Loucy (cell line): Measurements from ENCODE around the gene TBCD.

ENCODE experiments used
- H2AFZ ChIP-seq: fragments of 200-600 bp; sonication (generic); 2 replicates; pipeline ENCODE4 v1.6.0; 2016; ENCODE audit warnings: antibody characterized with exemption, mild to moderate bottlenecking, low read length, moderate library complexity
- H3F3A ChIP-seq: fragments of 200-600 bp; 2 replicates; pipeline ENCODE4 v1.6.0; 2016; ENCODE audit warnings: antibody characterized with exemption, low read depth, mild to moderate bottlenecking
- H3K27me3 ChIP-seq: fragments of 200-600 bp; sonication (generic); 2 replicates; pipeline ENCODE4 v1.6.1; 2014; ENCODE audit warnings: low read length, mild to moderate bottlenecking; ENCODE audit not compliant: insufficient read depth, poor library complexity, severe bottlenecking
- H3K36me3 ChIP-seq: fragments of 200-600 bp; sonication (generic); 2 replicates; pipeline ENCODE4 v1.6.1; 2016; ENCODE audit warnings: low read length; ENCODE audit not compliant: insufficient read depth
- H3K4me1 ChIP-seq: fragments of 200-600 bp; sonication (generic); 2 replicates; pipeline ENCODE4 v1.5.1; 2014; ENCODE audit warnings: low read length, mild to moderate bottlenecking; ENCODE audit not compliant: insufficient read depth, poor library complexity, severe bottlenecking
- H3K4me2 ChIP-seq: fragments of 200-600 bp; sonication (generic); 2 replicates; pipeline ENCODE4 v1.6.0; 2014; ENCODE audit warnings: antibody characterized with exemption, low read length, low read depth, mild to moderate bottlenecking; ENCODE audit not compliant: poor library complexity, severe bottlenecking
- H3K4me3 ChIP-seq: fragments of 200-600 bp; sonication (generic); 2 replicates; pipeline ENCODE4 v1.5.1; 2014; ENCODE audit warnings: low read length, mild to moderate bottlenecking, mixed read lengths; ENCODE audit not compliant: poor library complexity, severe bottlenecking
- H3K79me2 ChIP-seq: fragments of 200-600 bp; sonication (generic); 2 replicates; pipeline ENCODE4 v1.6.1; 2014; ENCODE audit warnings: low read length; ENCODE audit not compliant: insufficient read depth
- H3K9ac ChIP-seq: fragments of 200-600 bp; sonication (generic); 2 replicates; pipeline ENCODE4 v1.6.0; 2014; ENCODE audit warnings: mild to moderate bottlenecking, low read depth, low read length, moderate library complexity; ENCODE audit not compliant: poor library complexity, severe bottlenecking
- H3K9me2 ChIP-seq: fragments of 200-600 bp; sonication (generic); replicated peaks from 2 replicates; pipeline ENCODE4 v1.6.1; 2016; ENCODE audit warnings: low read depth, low read length, mixed read lengths
- H3K9me3 ChIP-seq: fragments of 200-600 bp; sonication (generic); 2 replicates; pipeline ENCODE4 v1.6.1; 2014; ENCODE audit warnings: mild to moderate bottlenecking, antibody characterized with exemption, low read length, low read depth; ENCODE audit not compliant: insufficient read depth
- H4K20me1 ChIP-seq: fragments of 200-600 bp; sonication (generic); 2 replicates; pipeline ENCODE4 v1.6.0; 2014; ENCODE audit warnings: antibody characterized with exemption, low read length, mild to moderate bottlenecking; ENCODE audit not compliant: insufficient read depth, poor library complexity, severe bottlenecking
- EZH2phosphoT487 ChIP-seq: fragments of 200-600 bp; IDR thresholded peaks from 2 replicates; pipeline ENCODE4 v1.6.1; 2018; ENCODE audit warnings: antibody characterized with exemption, mild to moderate bottlenecking, moderate library complexity, borderline replicate concordance
- TF ChIP-seq, protein P1 (sequence below): fragments of 200-600 bp; sonication (generic); conservative IDR thresholded peaks from 2 replicates; pipeline ENCODE4 v1.5.1; 2014; ENCODE audit warnings: mild to moderate bottlenecking, antibody characterized with exemption, low read length

Gene TBCD

DNA sequence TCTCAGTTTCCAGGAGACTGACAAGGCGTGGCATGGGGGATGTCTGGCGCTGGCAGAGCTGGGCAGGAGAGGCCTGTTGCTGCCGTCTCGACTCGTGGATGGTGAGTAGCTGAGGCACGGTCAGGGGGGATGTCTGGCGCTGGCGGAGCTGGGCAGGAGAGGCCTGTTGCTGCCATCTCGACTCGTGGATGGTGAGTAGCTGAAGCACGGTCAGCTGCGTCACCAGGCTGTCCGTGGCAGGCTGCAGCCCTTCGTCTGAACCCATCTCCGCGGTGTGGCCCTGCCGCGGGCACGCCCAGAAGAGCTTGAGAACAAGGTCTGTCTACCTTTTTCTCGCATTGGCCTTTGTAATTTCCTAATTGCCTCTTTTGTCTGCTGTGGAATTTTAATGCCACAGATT, 63.0 kb downstream of the TBCD start:
- H3K9me3 ChIP-seq: peaks cover 6% of the 10 kb centered on the region; the same call in 1 of the 2 replicates
- H4K20me1 ChIP-seq: no peaks in the 10 kb centered on the region
- H3K27me3 ChIP-seq: no peaks in the 10 kb centered on the region
- H3K79me2 ChIP-seq: no peaks in the 10 kb centered on the region
- peaks cover 14% of the 10 kb centered on the region for H3K4me1 ChIP-seq
- H2AFZ ChIP-seq: no peak overlapping the region
- TF ChIP-seq EZH2phosphoT487: no peak
- TF ChIP-seq, protein P1, sequence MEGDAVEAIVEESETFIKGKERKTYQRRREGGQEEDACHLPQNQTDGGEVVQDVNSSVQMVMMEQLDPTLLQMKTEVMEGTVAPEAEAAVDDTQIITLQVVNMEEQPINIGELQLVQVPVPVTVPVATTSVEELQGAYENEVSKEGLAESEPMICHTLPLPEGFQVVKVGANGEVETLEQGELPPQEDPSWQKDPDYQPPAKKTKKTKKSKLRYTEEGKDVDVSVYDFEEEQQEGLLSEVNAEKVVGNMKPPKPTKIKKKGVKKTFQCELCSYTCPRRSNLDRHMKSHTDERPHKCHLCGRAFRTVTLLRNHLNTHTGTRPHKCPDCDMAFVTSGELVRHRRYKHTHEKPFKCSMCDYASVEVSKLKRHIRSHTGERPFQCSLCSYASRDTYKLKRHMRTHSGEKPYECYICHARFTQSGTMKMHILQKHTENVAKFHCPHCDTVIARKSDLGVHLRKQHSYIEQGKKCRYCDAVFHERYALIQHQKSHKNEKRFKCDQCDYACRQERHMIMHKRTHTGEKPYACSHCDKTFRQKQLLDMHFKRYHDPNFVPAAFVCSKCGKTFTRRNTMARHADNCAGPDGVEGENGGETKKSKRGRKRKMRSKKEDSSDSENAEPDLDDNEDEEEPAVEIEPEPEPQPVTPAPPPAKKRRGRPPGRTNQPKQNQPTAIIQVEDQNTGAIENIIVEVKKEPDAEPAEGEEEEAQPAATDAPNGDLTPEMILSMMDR: no peak
- no peak overlapping the region for H3K9ac ChIP-seq
- H3F3A ChIP-seq: no peaks in the 10 kb centered on the region
- H3K4me3 ChIP-seq: no peak overlapping the region
- no peak overlapping the region for H3K4me2 ChIP-seq
- peaks cover 77% of the 10 kb centered on the region; the same call in 1 of the 2 replicates for H3K36me3 ChIP-seq
- no peaks in the 10 kb centered on the region for H3K9me2 ChIP-seq

DNA sequence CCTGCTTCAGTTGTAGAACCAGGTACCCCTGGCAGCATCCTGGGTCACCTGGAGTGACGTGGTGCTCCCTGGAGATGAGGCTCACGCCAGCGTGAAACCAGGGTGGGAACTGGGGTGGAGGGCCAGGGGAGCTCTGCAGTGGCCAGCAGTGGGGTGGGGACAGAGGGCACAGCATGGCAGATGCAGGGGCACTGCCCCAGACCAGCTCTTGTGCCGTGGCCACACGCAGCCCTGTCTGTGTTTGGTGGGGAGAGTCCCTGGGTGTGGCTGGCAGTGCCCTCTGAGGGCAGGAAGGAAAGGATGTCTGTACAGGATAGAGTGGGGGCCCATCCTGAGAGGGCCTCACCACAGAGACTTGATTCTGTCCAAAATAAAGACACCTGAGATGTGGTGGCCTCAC, 63.5 kb downstream of the TBCD start:
- peaks cover 76% of the 10 kb centered on the region; the same call in 1 of the 2 replicates for H3K36me3 ChIP-seq
- TF ChIP-seq EZH2phosphoT487: no peak
- TF ChIP-seq, protein P1: no peak
- H3K79me2 ChIP-seq: no peaks in the 10 kb centered on the region; the same call in 1 of the 2 replicates
- no peaks in the 10 kb centered on the region for H3K9me2 ChIP-seq
- no peak overlapping the region for H2AFZ ChIP-seq
- no peak overlapping the region for H3K4me3 ChIP-seq
- peaks cover 14% of the 10 kb centered on the region for H3K4me1 ChIP-seq
- H3K27me3 ChIP-seq: no peaks in the 10 kb centered on the region
- peaks cover 10% of the 10 kb centered on the region; the same call in 1 of the 2 replicates for H3K9me3 ChIP-seq
- H3F3A ChIP-seq: no peaks in the 10 kb centered on the region
- no peak overlapping the region for H3K9ac ChIP-seq
- H3K4me2 ChIP-seq: peak overlapping the region; percentile 11
- H4K20me1 ChIP-seq: no peaks in the 10 kb centered on the region

DNA sequence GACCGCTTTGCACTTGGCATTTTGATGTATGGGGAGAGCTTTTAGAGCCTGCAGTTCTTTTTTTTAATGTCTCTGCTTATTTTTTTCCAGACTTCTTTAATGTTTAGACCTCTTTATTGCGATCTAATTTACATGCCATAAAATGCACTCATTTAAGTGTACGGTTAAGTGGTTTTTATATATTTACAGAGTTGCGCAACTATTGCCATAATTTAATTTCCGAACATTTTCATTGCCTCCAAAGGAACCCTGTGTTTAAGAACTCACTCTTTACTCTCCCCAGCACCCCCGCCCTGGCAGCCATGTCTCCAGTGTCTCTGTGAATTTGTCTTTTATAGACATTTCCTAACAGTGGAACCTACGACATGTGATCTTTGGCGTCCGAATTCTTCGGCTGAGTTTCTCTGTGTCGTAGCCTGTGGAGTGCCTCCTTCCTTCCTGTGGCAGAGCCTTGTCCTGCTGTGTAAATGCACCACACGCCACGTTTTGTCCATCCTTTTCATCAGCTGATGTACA, 64.0 kb downstream of the TBCD start:
- H3K4me2 ChIP-seq: peak overlapping the region; percentile 11
- H3K9ac ChIP-seq: no peak overlapping the region
- peaks cover 14% of the 10 kb centered on the region for H3K4me1 ChIP-seq
- no peak for TF ChIP-seq EZH2phosphoT487
- TF ChIP-seq, protein P1: no peak
- no peaks in the 10 kb centered on the region; the same call in 1 of the 2 replicates for H3K79me2 ChIP-seq
- peaks cover 12% of the 10 kb centered on the region; the same call in 1 of the 2 replicates for H3K9me3 ChIP-seq
- no peaks in the 10 kb centered on the region for H3F3A ChIP-seq
- no peaks in the 10 kb centered on the region for H3K27me3 ChIP-seq
- H2AFZ ChIP-seq: no peak overlapping the region
- peaks cover 75% of the 10 kb centered on the region; the same call in 1 of the 2 replicates for H3K36me3 ChIP-seq
- H4K20me1 ChIP-seq: no peaks in the 10 kb centered on the region
- H3K9me2 ChIP-seq: no peaks in the 10 kb centered on the region
- no peak overlapping the region for H3K4me3 ChIP-seq
